Adipose tissue (tissue), 3 donors: ENCODE measurements around the gene AZIN2. TPM values are rescaled to one million over a fixed set of nuclear protein-coding genes. Genes with fewer than 3 reads are reported as not detected.
"Not testable (repeated sequence)": the region's sequence is repeated elsewhere in the genome, so short reads cannot be mapped to it uniquely, and the experiment has no call there.

Source experiments
- H3K27ac ChIP-seq: one replicate; pipeline ENCODE4 v1.5.1; 2013; ENCODE audit warnings: low read depth, low read length
- WGBS, 3 donors: extraction: QIAGEN DNeasy Blood & Tissue Kit; methylation state at CpG; one replicate each; pipeline ENCODE4 v1.1.7; 2013; 5-methylcytosine and 5-hydroxymethylcytosine counted together
- polyA plus RNA-seq, 3 donors: library from polyadenylated mRNA; stranded (reverse); fragments of 200-250 nt; gene quantifications; one replicate each; pipeline ENCODE4 v1.2.3, GENCODE V29; 2013
- donor health status: healthy with polysubstance abuse.
- donor health status: Bipolar disorder and iron deficiency.
- donor health status: healthy.

AZIN2 gene
- polyA plus RNA-seq, 3 donors = 1.2 to 2.5 (median 1.4) TPM

DNA sequence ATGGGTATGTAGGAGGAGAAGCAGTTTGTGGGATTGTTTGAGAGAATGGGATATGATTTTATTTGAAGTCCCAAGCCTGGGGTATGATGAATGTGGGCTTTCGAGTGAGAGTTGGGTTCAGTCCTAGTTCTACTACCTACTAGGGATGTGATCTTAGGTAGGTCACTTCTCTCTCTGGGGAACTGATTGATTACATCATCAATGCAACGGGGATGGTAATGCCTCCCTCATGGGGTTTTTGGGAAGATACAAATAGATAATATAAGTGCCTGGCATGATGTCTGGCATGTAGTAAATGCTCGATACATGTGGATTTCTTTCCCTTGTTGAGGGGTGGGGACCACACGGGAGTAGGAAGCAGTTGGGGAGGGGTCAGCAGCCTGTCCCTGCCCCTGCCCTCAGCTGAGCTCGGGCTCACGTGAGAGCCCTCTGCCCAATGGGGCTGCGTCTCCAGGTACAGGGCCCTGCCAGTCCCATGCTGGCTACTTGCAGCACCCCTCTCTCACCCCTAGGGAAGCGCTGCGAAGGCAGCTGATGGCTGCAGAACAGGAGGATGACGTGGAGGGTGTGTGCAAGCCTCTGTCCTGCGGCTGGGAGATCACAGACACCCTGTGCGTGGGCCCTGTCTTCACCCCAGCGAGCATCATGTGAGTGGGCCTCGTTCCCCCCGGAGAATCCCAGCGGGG lies 38.7 kb downstream of the AZIN2 start:
- no peak overlapping the region for H3K27ac ChIP-seq
- 53 to 72% (median 67%) methylated on average over 16 of the region's 16 CpGs for WGBS, 3 donors

DNA sequence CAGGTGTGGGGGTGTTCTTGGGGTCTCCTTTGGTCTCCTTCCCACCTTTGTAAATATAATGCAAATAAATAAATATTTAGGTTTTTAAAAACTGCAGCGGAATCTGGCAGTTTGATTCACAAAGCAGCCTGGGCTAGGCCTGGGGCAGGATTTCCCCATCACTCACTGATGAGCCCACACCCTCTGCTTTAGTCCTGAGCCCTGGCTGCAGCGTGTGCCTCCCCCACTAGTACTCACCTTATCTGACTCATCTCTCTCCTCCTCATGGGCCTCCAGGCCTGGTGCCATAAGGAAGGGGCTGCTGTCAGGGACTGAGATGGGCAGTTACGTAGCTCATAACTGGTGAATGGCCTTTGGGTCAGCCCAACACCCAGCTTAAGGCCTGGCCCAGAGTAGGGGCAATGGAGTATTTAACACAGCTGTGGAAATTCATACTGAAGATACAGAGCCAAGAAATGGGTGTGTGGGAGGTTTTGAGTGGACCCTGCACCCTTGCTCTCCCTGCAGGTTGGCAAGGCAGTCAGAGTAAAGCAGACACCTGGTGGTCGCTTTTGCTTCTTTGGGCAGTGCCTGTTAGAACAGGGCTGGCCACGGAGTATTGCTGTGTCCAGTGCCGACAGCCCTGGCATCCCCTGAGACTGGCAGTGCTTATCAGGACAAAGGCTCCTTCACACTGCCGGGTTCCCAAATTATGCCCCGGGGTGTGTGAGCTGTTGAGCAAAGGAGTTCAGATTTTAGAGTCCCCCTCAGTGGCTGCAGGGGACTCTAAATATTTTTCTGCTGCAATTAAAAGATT lies 39.7 kb downstream of the AZIN2 start:
- WGBS, 3 donors = 73 to 83% (median 81%) methylated on average over 8 of the region's 8 CpGs
- H3K27ac ChIP-seq = no peak overlapping the region

DNA sequence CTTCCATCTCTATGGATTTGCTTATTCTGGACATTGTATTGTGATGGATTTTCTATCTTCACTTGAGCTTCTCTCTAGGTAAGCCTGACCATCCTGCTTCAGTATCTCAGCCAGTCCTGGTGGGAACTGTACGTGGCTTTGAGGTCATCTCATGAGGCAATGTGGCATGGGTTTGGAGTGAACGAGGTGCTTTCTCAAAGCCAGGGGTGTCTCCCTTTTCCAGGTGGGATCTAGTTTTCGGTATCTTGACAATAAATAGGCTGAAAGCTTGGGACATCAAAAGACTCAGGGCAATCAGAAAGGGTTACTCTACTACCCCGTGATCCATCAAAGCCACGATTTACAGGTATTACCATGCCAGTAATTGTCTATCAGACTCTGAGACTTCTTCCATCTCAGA lies 40.8 kb downstream of the AZIN2 start:
- WGBS, 3 donors = 85 to 88% (median 86%) methylated on average over 5 of the region's 5 CpGs
- no peak overlapping the region for H3K27ac ChIP-seq

DNA sequence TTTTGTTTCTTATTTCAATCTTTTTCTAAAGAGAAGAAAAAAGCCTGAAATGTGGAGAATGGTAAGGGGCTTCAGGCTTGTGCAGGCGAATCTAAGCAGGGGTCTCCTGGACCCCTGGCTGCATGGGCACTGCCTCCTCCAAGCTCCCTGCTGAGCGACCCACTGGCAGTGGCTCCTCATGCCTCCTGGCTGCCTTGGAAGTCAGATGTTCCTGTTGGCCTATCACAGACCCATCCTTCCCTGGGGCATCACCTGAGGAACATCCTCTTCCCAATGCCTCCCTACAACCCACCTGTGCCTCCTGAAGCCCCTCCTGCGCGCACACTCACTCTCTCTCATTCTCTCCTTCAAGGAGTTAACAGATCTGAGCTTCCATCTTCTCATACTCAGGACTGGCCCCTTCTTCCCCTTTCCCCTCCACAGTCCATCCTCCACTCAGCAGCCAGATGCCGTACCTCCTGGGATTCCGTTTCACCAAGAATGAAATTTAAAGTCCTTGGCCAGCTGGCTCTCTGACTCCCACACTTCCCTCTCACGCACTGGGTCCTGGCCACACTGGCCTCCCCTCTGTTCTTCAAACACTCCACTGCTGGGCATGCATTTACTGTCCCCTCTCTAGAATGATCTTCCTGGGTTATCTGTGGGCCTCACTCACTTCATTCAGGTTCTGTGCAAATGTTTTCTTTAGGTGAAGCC lies 41.7 kb downstream of the AZIN2 start:
- H3K27ac ChIP-seq = no peak overlapping the region
- WGBS, 3 donors = 69 to 82% (median 74%) methylated on average over 7 of the region's 7 CpGs

DNA sequence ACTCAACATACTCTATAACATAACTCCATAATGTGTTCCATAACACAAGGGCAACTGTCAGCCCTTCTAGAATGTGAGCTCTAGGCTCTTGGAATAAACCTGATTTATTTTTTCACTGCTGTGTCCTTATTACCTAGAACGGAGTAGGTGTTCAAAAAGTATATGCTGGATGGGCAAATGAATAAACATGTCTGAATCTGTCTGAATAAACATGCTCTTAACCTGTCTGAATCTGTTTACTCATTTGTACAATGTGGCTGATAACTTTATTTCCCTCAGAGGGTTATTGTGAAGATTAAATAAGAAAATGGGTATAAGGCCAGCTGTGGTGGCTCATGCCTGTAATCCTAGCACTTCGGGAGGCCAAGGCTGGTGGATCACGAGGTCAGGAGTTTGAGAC lies 42.3 kb downstream of the AZIN2 start:
- 63 to 76% (median 71%) methylated on average over 3 of the region's 3 CpGs for WGBS, 3 donors
- no peak overlapping the region for H3K27ac ChIP-seq

DNA sequence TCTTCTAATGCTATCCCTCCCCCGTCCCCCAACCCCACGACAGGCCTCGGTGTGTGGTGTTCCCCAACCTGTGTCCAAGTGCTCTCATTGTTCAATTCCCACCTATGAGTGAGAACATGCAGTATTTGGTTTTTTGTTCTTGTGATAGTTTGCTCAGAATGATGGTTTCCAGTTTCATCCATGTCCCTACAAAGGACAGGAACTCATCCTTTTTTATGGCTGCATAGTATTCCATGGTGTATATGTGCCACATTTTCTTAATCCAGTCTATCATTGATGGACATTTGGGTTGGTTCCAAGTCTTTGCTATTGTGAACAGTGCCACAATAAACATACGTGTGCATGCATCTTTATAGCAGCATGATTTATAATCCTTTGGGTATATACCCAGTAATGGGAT lies 43.7 kb downstream of the AZIN2 start:
- WGBS, 3 donors = 94 to 96% (median 94%) methylated on average over 4 of the region's 4 CpGs
- not testable (repeated sequence) for H3K27ac ChIP-seq

DNA sequence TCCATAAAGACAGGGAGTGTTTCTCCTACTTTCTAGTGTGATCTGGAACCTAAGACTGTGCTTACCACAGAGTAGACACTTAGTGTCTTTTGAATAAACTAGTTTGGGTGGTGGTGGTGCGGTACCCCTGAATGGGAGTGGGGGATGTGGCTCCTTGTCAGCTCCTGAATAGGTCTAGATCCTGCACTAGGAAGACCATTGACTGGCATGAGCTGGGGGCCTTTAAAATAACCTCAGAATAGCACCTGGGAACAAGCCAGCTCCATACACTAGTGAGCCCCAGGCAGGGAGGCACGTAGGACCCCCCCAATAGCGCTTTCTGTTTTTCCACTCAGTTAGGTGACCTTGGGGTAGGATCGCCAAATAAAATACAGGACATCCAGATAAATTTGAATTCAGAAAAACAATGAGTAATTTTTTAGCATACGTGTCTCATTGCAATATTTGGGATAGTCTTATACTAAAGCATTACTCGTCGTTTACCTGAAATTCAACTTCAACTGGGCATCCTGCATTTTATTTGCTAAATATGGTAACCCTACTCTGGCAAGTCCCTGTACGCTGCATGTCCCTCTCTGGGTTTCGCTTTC lies 45.6 kb downstream of the AZIN2 start:
- 19 to 35% (median 27%) methylated on average over 9 of the region's 9 CpGs for WGBS, 3 donors
- peak overlapping the region; percentile 38 for H3K27ac ChIP-seq

DNA sequence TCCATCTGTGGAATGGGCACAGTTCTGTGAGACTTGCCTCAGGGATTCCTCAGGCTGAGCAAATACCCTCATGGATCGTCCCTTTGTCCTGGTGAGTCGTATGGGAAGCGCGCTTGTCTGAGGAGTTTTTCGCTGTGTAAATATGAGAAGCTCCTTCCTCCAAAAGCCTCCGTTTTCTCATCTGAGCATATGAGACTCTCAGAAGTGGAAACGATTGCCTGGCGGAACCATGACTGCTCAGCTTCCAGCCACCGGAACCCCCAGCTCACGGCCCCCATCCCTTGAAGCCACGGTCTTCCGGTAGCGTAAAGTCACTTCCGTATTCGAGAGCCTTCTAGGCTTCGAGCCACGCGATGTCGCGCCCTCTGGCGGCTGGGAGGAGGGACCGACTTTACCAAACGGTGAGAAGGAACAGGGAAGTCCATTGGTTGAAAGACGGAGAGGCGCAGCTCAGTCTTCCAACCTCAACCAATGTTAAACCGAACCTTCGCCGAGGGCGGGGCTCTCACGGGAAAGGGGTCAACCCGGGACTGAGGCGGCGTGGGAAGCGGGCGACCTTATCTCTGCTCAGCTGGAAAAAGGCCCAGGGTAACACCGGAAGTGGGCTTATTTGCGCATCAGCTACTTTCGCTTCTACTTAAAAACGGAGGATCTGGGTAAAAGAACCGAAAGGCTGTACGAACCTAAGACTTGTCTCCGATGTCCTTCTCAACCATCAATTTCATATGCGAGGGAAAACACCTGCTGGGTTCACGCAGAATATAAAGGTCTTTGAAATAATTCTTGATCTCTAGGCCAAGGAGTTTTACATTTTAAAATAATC lies 46.3 kb downstream of the AZIN2 start:
- H3K27ac ChIP-seq = peak overlapping the region; percentile 38
- WGBS, 3 donors = 0 to 1% (median 1%) methylated on average over 44 of the region's 44 CpGs

DNA sequence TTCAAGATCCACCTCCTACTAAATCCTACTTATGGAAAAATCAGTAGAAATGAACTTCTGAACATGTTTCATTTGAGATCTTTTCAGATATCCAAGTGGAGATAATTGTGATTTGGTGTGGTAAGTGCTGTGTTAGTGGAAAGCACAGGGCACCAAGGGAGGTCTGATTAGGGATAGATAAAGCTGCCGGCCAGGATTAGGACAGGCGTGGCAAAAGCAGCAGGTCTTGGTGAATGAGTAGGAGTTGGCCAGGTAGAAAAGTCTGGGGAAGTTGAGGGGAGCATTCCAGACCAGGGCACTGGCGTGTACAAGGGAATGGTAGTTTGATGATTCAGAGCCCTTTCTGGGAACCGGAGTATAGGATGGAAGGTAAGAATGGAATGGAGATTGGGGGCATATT lies 47.8 kb downstream of the AZIN2 start:
- H3K27ac ChIP-seq = no peak overlapping the region
- WGBS, 3 donors = 76 to 93% (median 93%) methylated on average over 4 of the region's 4 CpGs

DNA sequence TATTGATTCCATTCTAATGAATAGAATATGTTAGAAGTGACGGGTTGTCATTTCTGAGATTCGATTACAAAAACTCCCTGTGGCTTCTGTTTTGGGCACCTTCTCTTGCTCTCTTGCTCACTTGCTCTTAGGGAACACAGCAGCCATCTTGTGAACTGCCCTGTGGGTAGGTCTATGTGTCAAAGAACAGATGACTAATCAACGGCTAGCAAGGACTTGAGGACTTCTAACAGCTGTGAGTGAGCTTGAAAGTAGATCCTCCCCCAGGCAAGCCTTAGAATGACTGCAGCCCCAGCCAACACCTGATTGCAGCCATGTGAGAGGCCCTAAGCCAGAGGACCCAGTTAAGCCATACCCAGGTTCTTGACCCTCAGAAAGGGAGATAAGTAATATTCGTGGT lies 49.3 kb downstream of the AZIN2 start:
- WGBS, 3 donors = 58 to 86% (median 85%) methylated on average over 4 of the region's 4 CpGs
- no peak overlapping the region for H3K27ac ChIP-seq

DNA sequence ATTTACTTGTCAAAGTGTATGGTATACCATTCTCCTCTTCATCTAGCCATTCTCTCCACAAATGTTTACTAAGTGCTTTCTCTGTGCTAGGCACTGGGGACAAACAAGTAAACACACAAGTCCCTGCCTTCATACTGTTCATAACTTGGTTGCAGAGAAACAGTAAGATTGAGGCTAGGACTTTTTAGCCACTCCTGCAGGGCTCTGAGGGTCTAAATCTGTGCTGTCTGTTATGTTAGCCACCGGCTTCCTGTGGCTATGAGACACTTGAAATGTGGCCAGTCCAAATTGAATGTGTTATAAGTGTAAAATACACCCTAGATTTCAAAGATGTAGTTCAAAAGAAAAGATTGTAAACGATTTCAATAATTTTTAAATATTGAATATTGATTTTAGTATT lies 50.2 kb downstream of the AZIN2 start:
- 85 to 89% (median 88%) methylated on average over 2 of the region's 2 CpGs for WGBS, 3 donors

DNA sequence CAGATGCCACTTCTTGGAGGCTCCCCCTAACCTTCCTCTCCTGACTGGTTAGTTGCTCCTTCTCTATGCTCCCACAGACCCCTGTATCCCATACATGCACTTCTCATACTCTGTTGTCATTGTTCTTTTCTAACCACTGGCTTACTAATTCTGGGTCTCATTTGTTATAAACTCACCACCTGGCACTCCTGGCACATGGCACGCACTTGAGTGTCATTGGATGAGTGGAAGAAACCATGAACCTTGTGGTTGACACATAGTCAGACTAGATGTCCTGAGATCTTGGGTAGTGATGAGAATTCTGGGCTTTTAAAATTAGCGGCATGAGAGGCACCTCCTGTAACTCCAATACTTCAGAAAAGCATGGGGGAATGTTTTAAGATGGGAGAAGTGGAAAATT lies 51.6 kb downstream of the AZIN2 start:
- 91 to 100% (median 94%) methylated on average over 2 of the region's 2 CpGs for WGBS, 3 donors
- no peak overlapping the region for H3K27ac ChIP-seq

More for the DNA sequence above, 50.2 kb downstream of the AZIN2 start:
- no peak overlapping the region for H3K27ac ChIP-seq

DNA sequence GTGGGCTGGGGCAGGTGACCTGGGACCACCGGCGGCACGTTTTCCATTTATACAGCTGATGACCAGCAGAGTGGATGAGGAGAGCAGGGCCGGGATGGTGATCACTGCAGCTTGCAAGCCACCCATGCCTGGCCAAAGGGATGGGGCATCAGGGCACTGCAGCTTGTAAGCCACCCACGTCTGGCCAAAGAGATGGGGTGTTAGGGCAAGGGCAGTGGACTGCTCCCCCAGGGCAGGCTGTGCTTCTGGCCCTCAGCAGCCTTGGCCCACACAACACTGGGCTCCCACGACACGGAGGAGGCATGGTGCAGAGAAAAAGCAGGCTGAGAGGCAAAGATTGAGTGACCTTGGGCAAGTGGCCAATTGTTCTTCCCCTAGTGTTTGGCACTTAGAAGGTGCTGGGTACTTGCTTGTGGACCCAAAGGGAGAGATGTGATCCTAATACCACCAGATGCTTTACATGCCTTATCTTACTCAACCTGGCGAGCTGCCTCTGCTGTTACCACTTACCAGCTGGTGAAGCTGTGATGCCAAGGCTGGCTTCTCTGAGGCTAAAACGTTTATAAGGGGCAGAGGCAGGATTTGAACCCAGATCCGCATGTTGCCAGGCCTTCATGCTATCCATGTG lies 52.6 kb downstream of the AZIN2 start:
- H3K27ac ChIP-seq = no peak overlapping the region
- WGBS, 3 donors = 67 to 81% (median 78%) methylated on average over 10 of the region's 10 CpGs

DNA sequence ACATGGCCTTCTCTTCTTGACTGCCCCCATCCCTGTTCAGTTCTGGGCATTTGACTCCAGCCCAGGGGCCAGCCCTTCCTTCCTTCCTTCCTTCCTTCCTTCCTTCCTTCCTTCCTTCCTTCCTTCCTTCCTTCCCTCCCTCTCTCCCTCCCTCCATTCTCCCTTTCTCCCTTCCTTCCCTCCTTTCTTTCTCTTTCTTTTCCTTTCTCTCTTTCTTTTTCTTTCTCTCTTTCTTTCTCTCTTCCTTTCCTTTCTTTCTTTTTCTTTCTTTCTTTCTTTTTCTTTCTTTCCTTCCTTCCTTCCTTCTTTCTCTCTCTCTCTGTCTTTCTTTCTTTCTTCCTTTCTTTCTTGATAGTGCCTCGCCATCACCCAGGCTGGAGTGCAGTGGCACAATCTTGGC lies 55.1 kb downstream of the AZIN2 start:
- WGBS, 3 donors = 96 to 100% (median 100%) methylated on average over 1 of the region's 1 CpG

DNA sequence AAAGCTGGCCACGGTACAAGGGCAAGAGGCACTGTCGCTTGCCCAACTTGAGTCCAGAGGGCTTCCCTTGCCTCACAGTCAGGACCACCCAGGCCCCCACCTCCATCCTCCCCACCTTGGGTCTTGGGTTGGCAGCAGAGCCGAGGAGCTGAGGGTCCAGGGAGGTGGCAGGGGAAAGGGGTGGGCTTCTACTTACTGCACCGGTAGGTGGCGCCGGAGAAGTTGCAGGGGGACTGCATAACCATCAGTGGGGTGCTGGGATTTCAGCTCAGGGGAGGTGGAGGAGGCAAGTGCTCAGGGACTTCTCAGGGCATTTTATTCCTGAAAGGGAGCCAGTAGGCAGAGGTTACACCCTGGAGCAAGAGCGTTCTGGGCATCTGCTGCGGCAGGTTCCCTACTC lies 56.8 kb downstream of the AZIN2 start:
- H3K27ac ChIP-seq = no peak overlapping the region
- 53 to 54% (median 54%) methylated on average over 8 of the region's 8 CpGs for WGBS, 3 donors

More for the DNA sequence above, 55.1 kb downstream of the AZIN2 start:
- not testable (repeated sequence) for H3K27ac ChIP-seq

DNA sequence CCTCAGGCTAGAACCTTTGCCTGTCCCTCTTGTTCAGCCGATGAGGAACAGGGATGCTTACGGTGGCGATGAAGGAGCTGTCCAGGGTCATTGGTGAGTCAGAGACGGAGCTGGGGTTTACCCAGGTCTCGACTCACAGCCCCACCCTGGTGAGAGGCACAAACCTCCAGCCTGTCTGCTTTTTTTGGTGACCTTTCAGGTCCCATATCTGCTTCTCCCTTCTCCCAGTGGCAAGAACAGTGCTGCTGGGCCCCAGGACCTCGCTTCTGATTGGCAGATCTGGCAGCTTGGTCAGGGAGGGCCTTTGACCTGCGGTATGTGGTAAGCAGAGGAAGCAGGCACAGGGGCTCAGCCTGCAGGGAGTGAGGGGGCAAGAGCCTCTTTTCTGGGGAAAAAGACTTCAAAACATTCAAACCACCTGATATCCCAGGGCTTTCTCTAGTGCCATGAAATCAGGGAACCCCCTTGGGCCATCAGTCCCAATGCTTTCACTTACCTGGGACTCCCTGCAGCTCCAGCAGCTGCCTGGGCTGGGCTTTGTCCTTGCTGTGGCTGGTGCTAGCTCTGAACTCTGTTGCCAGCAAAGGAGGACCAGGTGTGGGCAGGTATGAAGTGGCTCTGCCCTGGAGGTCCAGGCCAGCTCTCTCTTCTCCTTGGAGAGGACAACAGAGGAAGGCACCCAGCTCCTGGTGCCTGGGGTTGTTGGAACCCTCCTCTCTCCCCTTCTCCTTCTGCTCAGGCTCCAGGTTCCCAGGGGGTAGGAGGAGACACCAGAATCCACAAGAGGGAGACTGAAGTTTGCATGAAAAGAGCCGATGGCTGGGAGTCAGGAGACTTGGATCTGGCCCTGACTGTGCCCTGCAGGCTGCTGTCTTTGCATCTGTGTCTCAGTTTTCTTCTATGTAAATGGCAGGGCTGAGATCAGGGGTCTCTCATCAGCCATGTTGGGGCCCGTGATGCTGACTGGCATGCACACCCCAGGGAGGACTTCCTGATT lies 59.5 kb downstream of the AZIN2 start:
- no peak overlapping the region for H3K27ac ChIP-seq
- 65 to 68% (median 67%) methylated on average over 9 of the region's 9 CpGs for WGBS, 3 donors

DNA sequence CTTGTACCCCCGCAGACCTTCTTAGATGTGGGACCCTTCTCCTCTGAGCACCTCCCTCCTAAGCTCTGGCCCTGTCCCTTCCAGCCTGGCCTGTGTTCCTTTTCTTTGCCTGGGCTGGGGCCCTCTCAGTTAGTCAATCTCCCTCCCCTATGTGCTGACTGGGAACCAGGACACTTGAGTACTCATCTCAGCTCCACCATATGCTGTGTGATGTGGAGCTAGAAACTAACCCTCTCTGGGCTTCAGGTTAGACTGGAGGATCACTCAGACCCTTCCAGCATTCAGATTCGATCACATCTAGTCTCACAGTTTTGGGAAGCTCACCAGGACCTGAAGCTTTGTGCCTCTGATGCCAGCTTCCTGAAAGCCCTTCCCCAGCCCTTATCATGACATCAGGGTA lies 60.3 kb downstream of the AZIN2 start:
- no peak overlapping the region for H3K27ac ChIP-seq
- WGBS, 3 donors = 70 to 90% (median 80%) methylated on average over 2 of the region's 2 CpGs
